ENCODE results near the gene WDR82.

The WDR82 gene

DNA sequence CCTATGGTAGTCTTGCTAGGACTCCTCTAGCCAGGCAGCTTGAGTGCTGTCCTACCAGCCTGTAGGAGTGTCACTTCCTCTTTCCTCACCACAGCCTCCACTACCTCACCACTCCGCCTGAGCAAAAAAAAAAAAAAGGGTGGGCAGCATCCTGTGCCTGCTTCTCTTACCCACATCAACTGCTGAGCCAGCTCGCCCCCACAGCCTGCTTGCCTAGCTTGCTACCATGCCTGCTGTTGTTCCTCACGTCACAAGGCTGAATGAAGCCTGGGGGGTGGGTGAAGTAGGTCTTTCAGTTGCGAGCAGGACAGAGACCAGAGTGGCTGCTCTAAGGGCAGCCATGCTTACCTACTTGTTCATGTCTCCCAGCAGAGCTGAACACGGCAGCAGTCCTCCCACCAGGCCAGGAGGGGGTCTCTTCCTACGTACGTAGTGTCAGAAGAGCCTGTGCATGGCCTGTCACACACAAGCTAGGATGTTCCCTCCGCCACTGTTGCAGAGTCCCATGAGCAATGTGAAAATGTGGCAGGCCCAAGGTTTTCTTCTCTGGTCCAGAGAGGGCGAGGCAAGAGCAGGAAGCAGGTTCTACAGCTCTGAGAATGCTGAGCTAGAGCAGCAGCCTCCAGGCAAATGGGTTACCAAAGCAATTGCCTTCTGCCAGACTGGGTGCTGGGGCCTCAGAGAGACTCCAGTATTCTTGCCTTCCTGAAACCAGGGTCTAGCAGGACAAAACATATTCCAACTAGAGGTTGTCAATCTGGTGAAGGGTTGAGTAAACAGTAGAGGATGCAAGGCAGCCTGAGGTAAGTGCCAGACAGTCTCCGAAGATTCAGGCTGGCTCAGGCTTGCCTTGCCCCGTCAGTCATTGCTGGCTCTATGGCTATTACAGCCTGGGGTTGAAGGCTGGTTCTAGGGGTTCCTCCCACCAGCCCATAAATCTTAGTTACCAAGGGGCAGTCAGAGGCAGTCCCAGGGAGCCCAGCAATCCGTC, 24.8 kb downstream of the WDR82 start:
- no peak for DNase-seq

DNA sequence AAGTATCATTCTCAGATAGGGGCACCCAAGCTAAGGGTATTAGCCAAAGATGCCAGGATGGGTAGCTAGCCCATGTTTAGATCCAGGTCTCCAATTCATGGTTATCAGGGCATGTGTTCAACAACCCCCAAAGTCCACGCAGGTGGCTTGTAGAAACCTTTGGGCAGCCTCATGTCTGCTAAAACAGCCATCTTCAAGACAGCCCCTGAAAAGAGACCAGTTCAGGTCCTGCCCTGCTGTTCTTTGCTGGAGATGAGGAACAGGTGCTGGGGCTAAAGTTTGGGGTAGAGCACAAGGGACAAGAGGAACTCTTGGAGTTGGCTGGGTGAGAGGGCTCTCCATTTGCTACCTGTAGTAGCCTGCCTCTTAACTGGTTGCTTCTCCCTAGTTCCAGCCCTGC, 28.3 kb downstream of the WDR82 start:
- no peak for DNase-seq

DNA sequence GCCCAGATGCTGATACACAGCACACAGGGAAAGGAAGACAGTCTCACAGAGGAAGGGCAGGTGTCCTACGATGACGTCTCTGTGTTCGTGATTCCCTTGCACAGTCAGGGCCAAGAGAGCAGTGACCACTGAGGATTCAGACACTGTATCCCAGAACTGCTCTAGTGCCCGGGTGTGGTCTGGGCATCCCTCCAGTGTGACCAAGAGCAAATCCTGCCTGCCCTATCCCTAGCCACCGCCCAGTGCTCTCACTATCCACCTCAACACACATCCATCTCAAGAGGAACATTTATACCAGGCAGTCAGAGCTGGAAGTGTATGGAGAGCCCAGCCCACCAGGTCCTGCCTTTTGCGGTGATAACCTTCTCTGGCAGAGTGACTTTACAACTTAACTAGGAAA, 28.8 kb downstream of the WDR82 start:
- DNase-seq: no peak

DNA sequence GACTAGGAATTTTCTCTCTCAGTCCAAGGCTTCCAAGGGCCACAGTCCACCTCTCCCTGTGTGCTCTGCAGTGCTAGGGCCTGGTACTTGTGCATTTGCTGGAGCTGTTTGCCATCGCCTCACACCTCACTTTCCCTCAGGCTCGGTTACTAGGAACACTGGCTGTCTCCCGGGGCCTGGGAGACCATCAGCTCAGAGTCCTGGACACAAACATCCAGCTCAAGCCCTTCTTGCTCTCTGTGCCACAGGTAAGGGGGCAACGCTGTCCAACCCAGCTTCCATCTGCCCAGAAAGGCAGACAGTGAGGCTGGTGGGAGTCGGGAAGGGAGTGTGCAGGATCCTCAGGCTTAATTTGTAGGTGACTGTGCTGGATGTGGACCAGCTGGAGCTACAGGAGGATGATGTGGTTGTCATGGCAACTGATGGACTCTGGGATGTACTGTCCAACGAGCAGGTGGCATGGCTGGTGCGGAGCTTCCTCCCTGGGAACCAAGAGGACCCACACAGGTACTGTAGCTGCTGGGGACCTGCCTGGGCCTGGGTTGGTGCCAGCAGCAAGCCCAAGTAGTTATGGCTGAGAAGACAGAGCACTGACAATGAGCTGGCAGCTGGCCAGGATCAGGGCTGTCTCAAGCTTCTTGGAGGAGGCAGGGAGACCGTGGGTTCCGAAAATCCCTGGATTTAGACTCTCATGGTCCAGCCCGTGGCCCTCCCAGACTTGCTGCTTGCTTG, 29.5 kb downstream of the WDR82 start:
- DNase-seq: no peak

DNA sequence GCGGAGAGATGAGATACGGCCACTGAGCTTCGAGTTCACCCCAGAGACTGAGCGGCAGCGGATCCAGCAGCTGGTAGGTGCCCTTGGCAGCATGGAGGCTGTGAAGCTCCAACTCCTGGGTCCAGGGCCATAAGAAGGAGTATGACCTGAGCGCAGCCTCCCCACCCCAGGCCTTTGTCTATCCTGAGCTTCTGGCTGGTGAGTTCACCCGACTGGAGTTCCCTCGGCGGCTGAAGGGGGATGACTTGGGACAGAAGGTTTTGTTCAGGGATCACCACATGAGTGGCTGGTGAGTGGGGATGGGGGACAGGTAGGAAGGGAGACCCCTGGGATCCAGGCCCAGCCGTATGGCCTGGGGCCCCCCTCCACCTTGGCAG, 30.3 kb downstream of the WDR82 start:
- DNase-seq: no peak

DNA sequence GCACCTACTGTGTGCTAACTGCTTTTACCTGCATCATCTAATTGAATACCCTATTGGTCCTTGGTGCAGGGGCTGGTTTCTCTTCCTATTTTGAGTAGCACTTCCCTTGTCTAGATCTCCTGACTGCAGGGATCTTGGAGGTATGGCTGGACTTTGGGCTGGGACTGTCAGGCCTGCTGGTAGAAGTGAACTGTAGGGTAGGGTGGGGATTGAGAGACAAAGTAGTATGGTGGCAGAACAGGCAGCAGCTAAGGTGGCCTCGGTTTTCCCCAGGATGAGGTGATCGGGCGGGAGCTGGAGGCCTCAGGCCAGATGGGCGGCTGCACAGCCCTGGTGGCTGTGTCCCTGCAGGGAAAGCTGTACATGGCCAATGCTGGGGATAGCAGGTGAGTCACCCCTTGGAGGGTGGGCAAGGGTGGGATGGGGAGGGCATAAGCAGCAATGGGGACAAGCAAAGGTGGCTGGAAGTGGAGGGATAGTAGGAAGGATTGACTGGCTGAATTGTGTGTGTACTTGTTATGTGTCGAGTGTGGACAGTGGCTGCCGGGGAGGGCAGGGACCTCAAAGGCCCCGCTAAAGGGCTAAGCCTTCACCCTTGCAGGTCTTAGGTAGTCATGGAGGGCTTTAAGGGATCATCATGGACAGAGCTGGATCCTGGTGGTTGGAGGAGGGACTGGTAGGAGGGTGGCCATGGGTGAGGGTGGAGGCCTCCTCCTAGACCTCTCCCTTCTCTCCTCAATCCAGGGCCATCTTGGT, 30.9 kb downstream of the WDR82 start:
- DNase-seq: no peak

DNA sequence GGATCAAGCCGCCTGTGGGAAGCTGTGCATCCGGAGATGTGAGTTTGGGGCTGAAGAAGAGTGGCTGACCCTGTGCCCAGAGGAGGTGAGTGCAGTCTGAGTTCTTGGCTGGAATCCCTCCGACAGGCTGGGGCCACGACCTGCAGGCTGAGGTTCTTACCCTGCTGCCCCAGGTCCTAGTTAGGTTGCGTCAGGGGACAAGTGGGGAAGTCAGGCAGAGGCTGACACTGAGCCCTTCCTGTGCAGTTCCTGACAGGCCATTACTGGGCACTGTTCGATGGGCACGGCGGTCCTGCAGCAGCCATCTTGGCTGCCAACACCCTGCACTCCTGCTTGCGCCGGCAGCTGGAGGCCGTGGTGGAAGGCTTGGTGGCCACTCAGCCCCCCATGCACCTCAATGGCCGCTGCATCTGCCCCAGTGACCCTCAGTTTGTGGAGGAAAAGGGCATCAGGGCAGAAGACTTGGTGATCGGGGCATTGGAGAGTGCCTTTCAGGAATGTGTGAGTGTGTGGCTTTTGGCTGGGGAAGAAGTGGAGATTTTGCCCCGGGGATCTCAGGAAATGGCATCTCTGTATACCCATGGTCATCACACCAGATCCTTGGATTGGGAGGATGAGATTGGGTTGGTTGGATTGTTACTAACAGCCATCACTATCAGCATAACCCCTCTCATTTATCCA, 31.6 kb downstream of the WDR82 start:
- DNase-seq: no peak

DNA sequence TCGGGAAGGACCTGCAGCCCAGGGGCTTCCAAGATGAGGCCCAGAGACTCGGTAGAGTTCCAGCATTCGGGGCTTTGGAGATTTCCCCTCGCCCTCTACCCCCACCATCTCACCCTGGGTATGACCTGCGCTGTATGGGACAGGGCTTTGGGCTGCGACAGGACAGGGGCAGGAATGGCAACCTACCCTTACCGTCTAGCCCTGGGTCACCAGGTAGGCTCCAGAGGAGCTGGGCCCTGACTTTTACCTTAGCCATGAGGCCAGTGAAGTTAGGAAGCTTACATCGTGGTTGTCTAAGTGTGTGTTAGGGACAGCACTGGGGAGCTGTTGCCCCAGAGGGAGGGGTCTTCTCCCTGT, 32.2 kb downstream of the WDR82 start:
- DNase-seq: no peak

DNA sequence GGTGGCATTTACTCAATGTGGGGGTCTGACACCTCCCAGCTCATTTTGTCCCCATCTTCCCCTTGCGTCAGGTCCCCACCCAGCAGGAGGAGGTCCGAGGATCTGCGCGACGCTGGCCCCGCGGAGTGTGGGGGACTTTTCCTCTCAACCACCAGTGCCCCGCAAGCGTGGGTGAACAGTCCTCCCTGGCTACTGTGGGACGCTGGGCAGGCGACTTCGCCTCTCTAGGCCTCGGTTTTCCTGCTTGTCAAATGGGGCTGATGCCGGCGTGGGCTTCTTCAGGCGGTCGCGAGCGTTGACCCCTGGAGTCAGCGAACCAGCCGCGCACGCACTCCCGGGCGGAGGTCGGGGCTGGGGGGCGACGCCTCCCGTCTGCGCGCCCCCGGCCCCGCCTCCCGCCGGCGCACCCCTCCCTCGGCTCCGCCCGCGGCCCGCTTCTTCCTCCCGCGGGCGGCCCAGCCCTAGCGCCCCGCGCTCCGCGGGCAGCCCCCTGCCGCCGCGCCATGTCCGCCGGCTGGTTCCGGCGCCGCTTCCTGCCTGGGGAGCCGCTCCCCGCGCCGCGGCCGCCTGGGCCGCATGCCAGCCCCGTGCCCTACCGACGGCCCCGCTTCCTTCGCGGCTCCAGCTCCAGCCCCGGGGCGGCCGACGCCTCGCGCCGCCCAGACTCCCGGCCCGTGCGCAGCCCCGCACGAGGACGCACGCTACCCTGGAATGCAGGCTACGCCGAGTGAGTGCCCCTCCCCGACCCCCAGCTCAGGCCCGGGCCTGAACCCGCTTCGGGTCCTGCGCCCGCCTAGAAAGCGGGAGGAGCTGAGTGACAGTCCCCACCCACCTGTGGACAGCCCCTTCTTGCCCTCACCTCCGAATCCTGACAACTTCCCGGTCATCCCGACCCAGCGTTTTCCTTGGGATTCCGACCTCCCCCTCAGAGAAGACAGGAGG, 32.9 kb downstream of the WDR82 start, which contains the start of gene PPM1M:
Gene PPM1M (plus strand): TSS at position 438 of the 942 bp plus-strand sequence. CDS start 66 bp downstream, at position 504.
- DNase-seq: no peak

DNA sequence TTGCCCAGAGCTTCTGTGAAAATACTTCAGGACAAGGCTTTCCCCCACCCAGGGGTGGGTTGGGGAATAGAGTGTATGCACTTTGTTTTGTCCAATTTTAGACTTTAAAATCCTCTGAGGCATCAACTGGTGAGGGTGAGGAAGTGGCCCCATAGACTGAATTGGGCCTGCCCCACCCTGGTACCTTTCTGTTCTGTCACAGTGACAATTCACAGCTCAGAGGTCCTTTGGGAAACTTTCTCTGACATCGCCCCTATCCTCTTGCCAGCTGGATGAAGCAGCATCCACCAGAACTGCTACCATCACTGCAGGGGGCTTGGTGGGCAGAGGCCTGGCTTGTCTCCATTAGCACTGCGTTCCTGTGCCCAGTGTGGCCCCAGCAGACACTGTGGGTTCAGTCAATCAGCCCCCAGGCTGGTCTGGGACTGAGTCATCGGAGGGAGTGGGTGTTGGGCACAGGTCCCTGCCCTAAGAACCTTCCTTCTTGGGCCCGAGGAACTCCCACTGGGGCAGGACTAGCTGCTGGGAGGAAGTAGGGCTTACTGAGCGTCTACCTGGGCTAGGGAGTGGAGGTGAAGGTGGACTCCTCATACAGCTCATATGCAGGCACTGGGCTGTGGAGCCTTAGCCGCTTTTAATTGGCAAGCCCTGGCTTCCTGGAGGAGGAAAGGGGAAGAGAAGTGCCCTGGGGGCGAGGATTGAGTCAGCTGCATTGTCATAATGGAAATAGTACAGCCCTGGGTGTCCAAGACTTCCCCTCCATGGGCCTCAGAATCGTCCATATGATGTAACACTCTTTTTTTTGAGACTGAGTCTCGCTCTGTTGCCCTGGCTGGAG, 34.4 kb downstream of the WDR82 start:
- DNase-seq: no peak

DNA sequence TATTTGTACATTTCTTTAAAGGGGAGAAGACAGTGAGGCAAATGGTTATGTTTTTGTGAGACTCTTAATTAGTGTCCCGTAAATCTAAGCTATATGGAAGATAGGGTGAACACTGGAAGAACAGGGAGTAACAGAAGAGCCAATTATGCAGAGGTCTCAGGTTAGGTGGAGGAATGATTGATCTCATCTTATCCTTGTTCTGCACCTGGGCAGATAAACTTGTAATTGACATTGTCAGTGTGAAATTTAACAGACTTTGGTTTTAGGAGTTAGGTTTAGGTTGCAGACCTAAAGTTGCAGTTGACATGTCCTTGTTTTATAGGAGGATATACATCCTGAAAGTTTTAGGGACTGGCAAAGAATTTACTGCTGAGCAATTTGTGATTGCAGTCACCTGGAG, 36.4 kb downstream of the WDR82 start:
- no peak for DNase-seq

DNA sequence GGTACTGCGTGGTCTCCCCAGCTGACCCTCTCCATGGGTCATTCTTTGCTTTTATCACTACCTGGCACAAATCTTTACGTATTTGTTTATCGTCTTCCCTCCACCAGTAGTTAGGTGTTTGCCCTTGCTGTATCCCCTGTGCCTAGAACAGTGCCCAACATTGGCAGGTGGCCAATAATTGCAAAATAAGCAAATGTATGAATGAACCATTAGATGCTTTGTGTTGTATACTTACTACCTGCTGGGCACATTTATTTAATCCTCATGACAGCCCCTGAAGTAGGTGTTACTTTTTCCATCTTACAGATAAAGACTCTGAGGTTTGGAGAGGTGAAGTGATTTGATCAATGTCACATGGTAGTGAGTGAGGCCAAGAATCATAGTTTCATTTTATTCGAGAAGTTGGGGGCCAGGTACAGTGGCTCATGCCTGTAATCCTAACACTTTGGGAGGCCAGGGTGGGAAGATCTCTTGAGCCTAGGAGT, 37.5 kb downstream of the WDR82 start:
- no peak for DNase-seq

DNA sequence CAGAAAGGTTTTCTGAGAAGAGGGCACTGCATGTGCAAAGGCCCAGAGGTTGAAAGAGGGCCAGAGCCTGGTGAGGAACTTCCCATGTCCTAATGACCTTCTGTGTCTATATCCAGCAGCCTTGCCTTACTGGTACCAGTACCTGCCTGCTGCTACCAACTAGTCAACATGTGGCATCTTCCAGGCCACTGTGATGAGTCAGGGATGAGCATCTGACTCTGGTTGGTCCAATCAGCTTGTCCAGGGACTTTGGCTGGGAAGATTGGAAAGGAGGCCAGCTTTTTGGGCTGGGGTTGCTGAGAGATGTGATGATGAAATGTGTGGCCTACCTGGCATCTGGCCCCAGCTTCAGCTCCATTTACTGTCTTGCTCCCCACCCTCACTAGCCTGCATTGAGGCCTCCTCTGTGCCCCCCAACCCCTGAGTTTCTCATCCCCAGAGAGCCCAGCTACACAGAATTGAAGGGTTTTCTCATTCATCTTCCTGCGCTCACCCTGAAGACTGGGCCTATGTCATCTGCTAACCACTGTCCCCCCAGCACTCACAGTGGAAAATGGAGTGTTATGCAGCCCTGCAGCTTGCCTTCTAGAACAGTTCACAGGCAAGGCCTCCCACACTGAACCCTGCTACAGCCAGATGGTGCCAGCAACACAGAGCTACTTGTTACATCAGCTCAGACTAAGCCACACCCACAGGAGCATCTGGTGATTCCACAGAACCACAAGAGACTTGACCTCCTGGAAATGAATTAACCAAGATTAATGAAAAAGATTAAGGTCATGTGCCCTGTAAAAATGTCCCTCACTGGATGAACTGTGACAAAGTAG, 38.2 kb downstream of the WDR82 start:
- peak; percentile 66 for DNase-seq

DNA sequence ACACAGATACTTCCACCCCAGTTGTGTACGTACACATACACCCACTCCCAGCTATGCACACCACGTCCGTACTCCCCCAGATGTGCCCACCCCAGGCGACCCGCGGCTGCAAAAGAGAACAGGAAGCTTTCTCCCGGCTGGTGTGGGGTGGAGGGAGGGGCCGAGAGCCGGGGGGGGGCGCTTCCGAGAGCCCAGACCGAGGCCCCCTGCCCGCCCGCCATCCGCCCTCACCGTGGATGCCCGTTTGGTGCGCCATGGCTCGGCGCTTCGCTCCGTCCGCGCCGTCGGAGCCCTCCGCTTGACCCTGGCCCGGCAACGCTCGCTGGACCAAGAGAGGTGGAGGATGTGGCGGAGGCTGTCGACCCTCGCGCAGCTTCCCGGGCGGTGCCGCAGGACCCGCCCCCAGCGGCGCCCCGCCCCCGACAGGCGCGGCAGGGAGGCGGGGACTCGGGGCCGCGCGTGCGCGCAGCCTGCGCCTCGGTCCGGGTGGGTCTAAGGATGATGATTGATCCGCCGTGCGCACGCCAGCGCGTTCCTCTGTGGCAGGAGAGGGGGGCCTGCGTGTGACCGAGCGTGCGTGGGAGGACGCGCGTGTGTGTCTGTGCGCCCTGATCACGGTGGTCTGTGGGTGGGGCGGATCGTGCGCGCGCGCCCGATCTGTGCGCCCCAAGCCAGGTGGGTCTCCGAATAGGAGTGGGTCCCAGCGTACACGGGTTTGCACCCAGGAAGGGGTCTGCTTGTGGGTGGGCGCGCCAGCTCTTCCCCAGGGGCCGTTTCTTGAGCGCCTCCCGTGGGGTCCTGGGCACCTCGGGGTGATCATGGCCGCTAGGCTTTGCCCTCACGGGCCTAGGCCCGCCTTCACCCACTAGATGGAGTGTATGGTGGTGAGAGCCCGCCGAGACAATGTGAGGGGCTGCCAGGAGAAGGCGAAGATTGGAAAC, 39.4 kb downstream of the WDR82 start, which contains the start of gene TWF2:
Gene TWF2 (minus strand): TSS at position 398 of the 941 bp plus-strand sequence. CDS start 142 bp downstream, at position 256.
- DNase-seq: peak; percentile 23

DNA sequence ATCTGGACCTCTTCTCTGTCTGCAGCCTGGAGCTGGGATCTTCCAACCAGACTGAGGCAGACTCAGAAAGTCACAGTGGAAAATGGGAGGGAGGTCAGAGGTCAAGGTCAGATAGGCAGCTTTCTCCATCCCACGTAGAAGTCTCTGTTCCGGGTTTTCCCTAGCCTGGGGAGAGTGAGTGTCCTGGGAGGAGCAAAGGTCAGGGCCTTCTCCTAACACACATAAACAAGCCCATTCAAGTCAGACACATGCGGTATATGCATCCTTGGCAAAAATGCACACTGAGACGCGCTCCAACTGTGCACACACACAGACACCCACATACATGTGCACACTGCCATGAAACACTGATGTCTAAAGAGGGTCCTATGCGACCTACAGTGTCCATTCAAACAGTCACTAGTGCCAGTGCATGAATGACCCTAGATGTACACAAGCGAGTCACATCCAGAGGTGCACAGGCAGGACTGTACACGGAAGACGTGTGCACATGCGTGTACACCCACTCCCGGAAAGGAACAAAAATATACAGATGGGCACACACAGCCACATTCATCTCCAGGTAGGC, 40.2 kb downstream of the WDR82 start:
- DNase-seq: no peak

DNA sequence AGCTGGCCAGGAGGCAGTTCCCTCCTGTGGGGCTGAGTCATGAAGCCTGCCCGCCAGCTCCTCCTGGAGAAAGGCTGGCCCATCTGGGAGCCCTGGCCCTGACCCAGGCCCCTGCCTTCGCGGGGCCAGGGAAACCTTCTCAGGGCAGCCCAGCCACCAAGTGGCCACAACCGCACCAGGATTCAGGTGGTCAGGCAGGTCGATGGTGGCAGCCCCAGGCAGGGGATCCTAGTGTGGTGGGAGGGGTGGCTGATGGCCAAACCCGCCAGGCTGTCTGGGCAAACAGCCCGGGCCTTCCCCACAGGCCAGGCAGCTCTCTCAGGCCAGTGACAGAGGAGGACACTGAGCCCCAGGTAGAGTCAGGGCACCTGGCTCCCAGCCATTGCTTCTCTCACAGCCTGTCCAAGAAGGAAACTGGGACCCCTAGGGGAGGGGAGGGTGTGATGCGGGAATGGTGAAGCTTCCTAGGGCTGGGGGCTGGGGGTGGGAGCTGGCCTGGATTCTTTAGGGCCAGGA, 40.7 kb downstream of the WDR82 start:
- no peak for DNase-seq

DNA sequence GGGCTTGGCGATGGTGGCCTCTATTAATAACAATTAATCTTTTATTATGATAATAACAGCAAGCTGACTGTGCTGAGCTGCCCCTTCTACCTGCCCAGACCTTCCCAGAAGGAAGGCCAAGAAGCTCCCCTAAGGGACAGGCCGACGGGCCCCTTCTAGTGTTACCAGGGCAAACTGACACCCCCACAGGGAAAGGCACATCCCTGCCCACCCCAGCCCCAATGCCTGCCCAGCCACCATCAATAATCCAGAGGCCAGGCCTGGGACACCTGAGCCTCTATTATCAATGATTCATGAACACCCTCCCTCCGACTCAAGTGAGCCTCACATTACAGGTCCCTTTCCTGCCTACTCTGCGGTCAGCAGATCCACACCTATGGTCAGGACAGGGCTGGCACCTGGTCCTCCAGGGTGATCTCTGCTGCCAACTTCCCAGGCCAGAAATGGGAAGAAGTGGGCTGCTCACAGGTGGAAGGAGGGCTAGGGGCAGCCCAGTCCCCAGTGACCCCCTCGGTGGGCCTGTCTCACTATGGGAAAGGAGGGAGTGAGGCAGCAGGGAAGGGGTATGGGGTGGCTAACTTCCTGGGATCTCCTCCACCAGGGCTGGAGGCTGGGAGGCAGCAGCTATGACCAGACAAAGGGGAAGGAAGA, 41.3 kb downstream of the WDR82 start:
- no peak for DNase-seq

Data from NCI-H2171 (cell line).